HG03280 (cell line): ENCODE data around the gene ATP1B2.

Source experiments
- ATAC-seq: cut with Tn5 transposase; IDR thresholded peaks from one replicate; pipeline ENCODE4 v1.9.1; 2021; ENCODE audit warnings: mild to moderate bottlenecking, moderate library complexity; ENCODE audit not compliant: unreplicated experiment

Gene ATP1B2

GRCh38 chr17:7677388-7678067 is 26.8 kb downstream of the ATP1B2 start:
- no peak for ATAC-seq

GRCh38 chr17:7684851-7685532 is 34.3 kb downstream of the ATP1B2 start:
- no peak for ATAC-seq

GRCh38 chr17:7685533-7686221 is 35.0 kb downstream of the ATP1B2 start:
- ATAC-seq, result peak; percentile 54

GRCh38 chr17:7686222-7687071 is 35.7 kb downstream of the ATP1B2 start:
- peak; percentile 46 for ATAC-seq

- peak; percentile 30 for ATAC-seq
Measured at GRCh38 chr17:7687072-7687907, 36.6 kb downstream of the ATP1B2 start, which contains the start of gene TP53. Gene TP53 (minus strand): TSS chr17:7687490. CDS start chr17:7676594, 10,896 bp downstream.

- ATAC-seq, result peak; percentile 74
Measured at GRCh38 chr17:7687908-7688807, 37.4 kb downstream of the ATP1B2 start, which contains the start of gene WRAP53. Gene WRAP53 (plus strand): TSS chr17:7688477. CDS start chr17:7688649, 172 bp downstream.

GRCh38 chr17:7688808-7689316 is 38.1 kb downstream of the ATP1B2 start:
- ATAC-seq, result no peak

GRCh38 chr17:7695586-7695985 is 44.9 kb downstream of the ATP1B2 start:
- no peak for ATAC-seq

- no peak for ATAC-seq
Measured at GRCh38 chr17:7697828-7698588, 47.3 kb downstream of the ATP1B2 start.

- ATAC-seq, result no peak
Measured at GRCh38 chr17:7700510-7700909, 49.8 kb downstream of the ATP1B2 start.

- ATAC-seq, result no peak
Measured at GRCh38 chr17:7701681-7702080, 51.0 kb downstream of the ATP1B2 start.

- no peak for ATAC-seq
Measured at GRCh38 chr17:7702776-7703175, 52.0 kb downstream of the ATP1B2 start.

GRCh38 chr17:7703584-7704479 is 53.1 kb downstream of the ATP1B2 start:
- no peak for ATAC-seq

GRCh38 chr17:7704601-7705268 is 54.0 kb downstream of the ATP1B2 start, which contains the start of gene EFNB3:
Gene EFNB3 (plus strand): TSS chr17:7705202. CDS start chr17:7705599, 397 bp downstream.
- ATAC-seq, result no peak

- no peak for ATAC-seq
Measured at GRCh38 chr17:7705269-7706255, 54.8 kb downstream of the ATP1B2 start.
